NT2/D1 (cell line): ENCODE measurements around the gene RASAL2.
A peak's percentile ranks its signal among the peaks of the same experiment; 100 is the strongest.

Experiments used
- SUZ12 ChIP-seq: IDR thresholded peaks from 2 replicates; pipeline ENCODE4 v1.6.1; 2011; ENCODE audit not compliant: insufficient read length, insufficient read depth; ENCODE audit errors: extremely low read depth
- YY1 ChIP-seq: IDR thresholded peaks from 2 replicates; pipeline ENCODE4 v1.6.1; 2011; ENCODE audit not compliant: insufficient read length, insufficient read depth

DNA sequence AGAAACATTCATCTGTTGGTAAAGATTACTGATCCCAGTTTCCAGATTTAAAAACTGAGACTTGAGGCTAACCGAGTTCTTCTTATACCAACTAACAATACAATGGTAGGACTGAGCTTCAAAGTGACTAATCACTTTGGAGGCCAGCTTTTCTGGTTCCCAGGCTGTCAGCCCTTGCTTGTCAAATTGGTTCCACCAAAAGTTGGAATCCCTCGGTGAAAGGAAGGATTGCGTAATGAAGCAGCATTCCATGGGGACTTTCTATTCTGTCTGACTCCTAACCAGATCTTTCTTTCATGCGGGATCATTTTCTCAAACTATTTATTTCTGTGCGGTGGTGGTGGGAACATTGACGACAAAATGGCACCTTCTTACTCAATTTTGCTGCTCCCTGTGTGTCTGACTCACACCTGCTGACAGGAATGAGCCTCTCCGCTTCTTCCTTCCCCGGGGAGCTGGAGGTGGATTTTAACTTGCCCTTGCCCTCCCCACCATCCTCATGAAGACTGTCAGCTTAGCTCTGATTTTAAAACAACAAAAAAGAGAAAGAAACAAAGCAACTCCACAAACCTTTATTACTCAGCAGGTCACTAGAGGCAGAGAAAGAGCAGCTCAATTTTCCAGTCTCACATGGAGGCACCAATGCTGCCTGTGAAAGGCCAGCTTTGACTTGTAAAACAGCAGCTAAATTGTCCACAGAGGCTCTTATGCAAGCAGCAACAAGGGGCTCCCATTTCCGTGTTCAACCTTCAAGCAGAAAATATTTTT is 32.9 kb upstream of the RASAL2 start:
- peak; percentile 33 for TF ChIP-seq YY1
- no peak for TF ChIP-seq SUZ12
